Keratinocyte (primary cell): ENCODE data around the gene PRKCE. TPM values are rescaled to one million over a fixed set of nuclear protein-coding genes. Genes with fewer than 3 reads are reported as not detected.

ENCODE experiments used
- DNase-seq: peaks from one replicate; pipeline ENCODE4 v3.0.0-alpha.2; 2011; ENCODE audit warnings: low read depth, missing footprints, low spot score
- FAIRE-seq: peaks from 2 replicates; lab custom pipeline; 2011; peaks lifted over from hg19 to GRCh38; lab: Jason Lieb, UNC
- H2AFZ ChIP-seq: 2 replicates; pipeline ENCODE4 v1.6.0; 2012; ENCODE audit warnings: low read length, control low read depth, inconsistent platforms; ENCODE audit not compliant: control insufficient read depth
- H3K27ac ChIP-seq: 2 replicates; pipeline ENCODE4 v1.5.1; 2011; ENCODE audit warnings: low read length; ENCODE audit not compliant: control insufficient read depth, insufficient read depth
- H3K27me3 ChIP-seq: 3 replicates; pipeline ENCODE4 v1.6.0; 2011; ENCODE audit warnings: low read length; ENCODE audit not compliant: control insufficient read depth, insufficient read depth; ENCODE audit errors: extremely low read depth
- H3K36me3 ChIP-seq, 2 experiments: 2 replicates in 1 of 2; 3 replicates in 1 of 2; pipeline ENCODE4 v1.5.1; 2011; ENCODE audit warnings: low read length in 2 of 2, mild to moderate bottlenecking in 1 of 2; ENCODE audit not compliant: control insufficient read depth in 2 of 2, insufficient read depth in 2 of 2; ENCODE audit errors: extremely low read depth in 1 of 2
- H3K4me1 ChIP-seq: 3 replicates; pipeline ENCODE4 v1.5.1; 2011; ENCODE audit warnings: low read length; ENCODE audit not compliant: control insufficient read depth, insufficient read depth; ENCODE audit errors: extremely low read depth
- H3K4me2 ChIP-seq: 3 replicates; pipeline ENCODE4 v1.6.0; 2011; ENCODE audit warnings: low read depth, low read length; ENCODE audit not compliant: control insufficient read depth, insufficient read depth; ENCODE audit errors: extremely low read depth
- H3K4me3 ChIP-seq, 3 experiments: fragments of 200-600 bp in 1 of 3; sonication (generic) in 1 of 3; 2 replicates in 2 of 3; 3 replicates in 1 of 3; pipeline ENCODE4 v1.5.1; 2011 to 2016; ENCODE audit warnings: low read length in 3 of 3, mild to moderate bottlenecking in 3 of 3, control low read depth in 2 of 3, inconsistent platforms in 1 of 3, low read depth in 1 of 3, mixed read lengths in 1 of 3, mixed run types in 1 of 3, moderate library complexity in 1 of 3; ENCODE audit not compliant: control insufficient read depth in 2 of 3, insufficient read depth in 2 of 3; ENCODE audit errors: extremely low read depth in 1 of 3
- H3K79me2 ChIP-seq: 2 replicates; pipeline ENCODE4 v1.6.0; 2012; ENCODE audit warnings: low read length; ENCODE audit not compliant: control insufficient read depth, insufficient read depth
- H3K9ac ChIP-seq: 3 replicates; pipeline ENCODE4 v1.6.0; 2011; ENCODE audit warnings: low read length; ENCODE audit not compliant: control insufficient read depth, insufficient read depth; ENCODE audit errors: extremely low read depth
- H3K9me1 ChIP-seq: 3 replicates; pipeline ENCODE4 v1.6.0; 2011; ENCODE audit warnings: low read length; ENCODE audit not compliant: control insufficient read depth, insufficient read depth; ENCODE audit errors: extremely low read depth
- H3K9me3 ChIP-seq: 2 replicates; pipeline ENCODE4 v1.5.1; 2012; ENCODE audit warnings: low read depth, low read length; ENCODE audit not compliant: control insufficient read depth
- H4K20me1 ChIP-seq: 3 replicates; pipeline ENCODE4 v1.6.0; 2011; ENCODE audit warnings: low read length; ENCODE audit not compliant: control insufficient read depth, insufficient read depth; ENCODE audit errors: extremely low read depth
- CTCF ChIP-seq, 3 experiments: IDR thresholded peaks in 1 of 3; conservative IDR thresholded peaks in 1 of 3; optimal IDR thresholded peaks in 1 of 3; 2 replicates in 2 of 3; 3 replicates in 1 of 3; pipeline versions ENCODE3 to v1.5.1; 2011; ENCODE audit warnings: low read length in 3 of 3, mild to moderate bottlenecking in 3 of 3, moderate library complexity in 2 of 3, control low read depth in 1 of 3, inconsistent platforms in 1 of 3; ENCODE audit not compliant: insufficient read depth in 2 of 3; ENCODE audit errors: extremely low read depth in 1 of 3
- EZH2 ChIP-seq: IDR thresholded peaks from one replicate; pipeline ENCODE4 v1.6.1; 2012; ENCODE audit warnings: inconsistent platforms, mild to moderate bottlenecking, low read length, moderate library complexity
- dilution Hi-C: fragments of 300-500 bp; cut with MboI; formaldehyde crosslinking; loops from one replicate; pipeline ENCODE4 v1.7.0; 2020; ENCODE audit warnings: low sequenced_read_pairs; ENCODE audit not compliant: extremely low pct_ligation_motif_present
- polyA plus RNA-seq, 5 experiments: library from polyadenylated mRNA; depleted of rRNA in 3 of 5; stranded (reverse) in 3 of 5; stranded (forward) in 1 of 5; unstranded in 1 of 5; fragments of >200 nt; gene quantifications; 1 replicate in 1 of 5; 2 replicates in 3 of 5; 3 replicates in 1 of 5; pipeline versions ENCODE4 v1.2.1 to v1.2.3, GENCODE V29; 2011 to 2012; ENCODE audit warnings: missing spikeins in 2 of 5, low read depth in 1 of 5, low replicate concordance in 1 of 5

PRKCE gene
- polyA plus RNA-seq, 1 donor (not counting 4 experiments of a cell fraction or from before 2014, with no cell fraction given): 2.0 TPM

- Histone ChIP-seq H4K20me1 (no peaks in the 10 kb centered on the region), H2AFZ (no peak overlapping the region), H3K9ac (no peak overlapping the region), H3K36me3 (no peaks in the 10 kb centered on the region), H3K4me1 (peaks cover under 1% of the 10 kb centered on the region), H3K79me2 (no peaks in the 10 kb centered on the region), H3K4me2 (no peak overlapping the region), H3K27me3 (no peaks in the 10 kb centered on the region), H3K9me1 (no peaks in the 10 kb centered on the region), H3K9me3 (no peaks in the 10 kb centered on the region), H3K27ac (no peak overlapping the region), H3K4me3 (no peak overlapping the region)
- dilution Hi-C loops: no loop called here
- no peak for TF ChIP-seq CTCF (optimal IDR thresholded peaks at IDR 0.05 in 1 of 3, IDR thresholded peaks at IDR 0.05 in 1 of 3, conservative IDR thresholded peaks at IDR 0.05 in 1 of 3; ENCODE audit: extremely low read depth in 1 of 3, insufficient read depth in 2 of 3, low read length in 3 of 3)
- TF ChIP-seq EZH2: no peak
- FAIRE-seq (no peak), DNase-seq (no peak)
Measured at GRCh38 chr2:46020416-46020815, 368.9 kb downstream of the PRKCE start.

GRCh38 chr2:46023165-46023854 is 371.8 kb downstream of the PRKCE start:
- Histone ChIP-seq H3K36me3 (no peaks in the 10 kb centered on the region), H3K9me1 (no peaks in the 10 kb centered on the region), H3K9ac (no peak overlapping the region), H3K27me3 (no peaks in the 10 kb centered on the region), H3K79me2 (no peaks in the 10 kb centered on the region), H3K4me3 (no peak overlapping the region), H3K9me3 (no peaks in the 10 kb centered on the region), H2AFZ (no peak overlapping the region), H4K20me1 (no peaks in the 10 kb centered on the region), H3K4me2 (no peak overlapping the region), H3K4me1 (no peaks in the 10 kb centered on the region), H3K27ac (no peak overlapping the region)
- DNase-seq (no peak), FAIRE-seq (no peak)
- TF ChIP-seq EZH2: no peak
- TF ChIP-seq CTCF (optimal IDR thresholded peaks at IDR 0.05 in 1 of 3, IDR thresholded peaks at IDR 0.05 in 1 of 3, conservative IDR thresholded peaks at IDR 0.05 in 1 of 3; ENCODE audit: extremely low read depth in 1 of 3, insufficient read depth in 2 of 3, low read length in 3 of 3): no peak
- dilution Hi-C loops: no loop called here
